Left ventricle myocardium inferior (tissue), 1 donor: ENCODE measurements around the gene QSOX1. TPM values are rescaled to one million over a fixed set of nuclear protein-coding genes. Genes with fewer than 3 reads are reported as not detected.

Source experiments
- DNase-seq: peaks from one replicate; pipeline ENCODE4 v3.0.0-alpha.2; 2020
- H3K27ac ChIP-seq: fragments of 200-600 bp; replicated peaks from 2 replicates; pipeline ENCODE4 v1.8.0; 2021
- H3K27me3 ChIP-seq: fragments of 200-600 bp; 2 replicates; pipeline ENCODE4 v1.8.0; 2021; ENCODE audit warnings: low read depth
- H3K36me3 ChIP-seq: fragments of 200-600 bp; 2 replicates; pipeline ENCODE4 v1.8.0; 2021
- H3K4me1 ChIP-seq: fragments of 200-600 bp; 2 replicates; pipeline ENCODE4 v1.8.0; 2021
- H3K4me3 ChIP-seq: fragments of 200-600 bp; 2 replicates; pipeline ENCODE4 v1.8.0; 2021; ENCODE audit warnings: mild to moderate bottlenecking, moderate library complexity
- H3K9me3 ChIP-seq: fragments of 200-600 bp; replicated peaks from 2 replicates; pipeline ENCODE4 v1.8.0; 2021
- intact Hi-C: fragments of 100-400 bp; cut with micrococcal nuclease; formaldehyde crosslinking; loops from one replicate; pipeline ENCODE4 v1.11.0; 2022
- total RNA-seq: library from RNA; stranded (reverse); fragmentation: NEBNext Ultra II Directional; extraction: Animal tissue kit (Norgen Biotek cat#: 25700); gene quantifications from one replicate; pipeline ENCODE4 v1.2.1, GENCODE V29; 2021
- TF ChIP-seq, protein P1 (sequence below): fragments of 200-600 bp; IDR thresholded peaks from 2 replicates; pipeline ENCODE4 v1.8.0; 2021; ENCODE audit warnings: antibody characterized with exemption, mild to moderate bottlenecking, borderline replicate concordance
- donor health status: DM: no; HTN: yes; CAD: no; lungs with severe emphysema.

Gene QSOX1
- total RNA-seq, 1 donor from 2014 or later = 102 TPM

DNA sequence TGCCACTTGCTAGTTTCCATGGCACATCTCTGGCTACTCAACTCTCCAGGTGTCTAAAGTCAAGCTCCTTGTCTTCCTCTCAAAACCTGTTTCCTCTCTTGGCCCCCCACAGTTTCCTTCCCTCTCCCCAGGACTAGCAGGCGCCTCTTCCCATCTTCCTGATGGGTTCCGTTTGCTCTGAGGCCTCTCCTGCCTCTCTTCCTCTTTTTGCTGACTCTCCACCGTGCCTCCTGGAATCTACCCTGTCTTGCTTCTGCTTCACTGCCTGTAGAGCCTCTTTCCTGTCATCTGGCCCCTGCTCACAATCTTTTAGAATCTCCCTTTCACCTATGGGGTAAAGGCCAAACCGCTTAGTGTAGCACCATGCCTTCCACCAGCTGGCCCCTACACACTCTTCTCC lies 53.6 kb downstream of the QSOX1 start:
- TF ChIP-seq, protein P1, sequence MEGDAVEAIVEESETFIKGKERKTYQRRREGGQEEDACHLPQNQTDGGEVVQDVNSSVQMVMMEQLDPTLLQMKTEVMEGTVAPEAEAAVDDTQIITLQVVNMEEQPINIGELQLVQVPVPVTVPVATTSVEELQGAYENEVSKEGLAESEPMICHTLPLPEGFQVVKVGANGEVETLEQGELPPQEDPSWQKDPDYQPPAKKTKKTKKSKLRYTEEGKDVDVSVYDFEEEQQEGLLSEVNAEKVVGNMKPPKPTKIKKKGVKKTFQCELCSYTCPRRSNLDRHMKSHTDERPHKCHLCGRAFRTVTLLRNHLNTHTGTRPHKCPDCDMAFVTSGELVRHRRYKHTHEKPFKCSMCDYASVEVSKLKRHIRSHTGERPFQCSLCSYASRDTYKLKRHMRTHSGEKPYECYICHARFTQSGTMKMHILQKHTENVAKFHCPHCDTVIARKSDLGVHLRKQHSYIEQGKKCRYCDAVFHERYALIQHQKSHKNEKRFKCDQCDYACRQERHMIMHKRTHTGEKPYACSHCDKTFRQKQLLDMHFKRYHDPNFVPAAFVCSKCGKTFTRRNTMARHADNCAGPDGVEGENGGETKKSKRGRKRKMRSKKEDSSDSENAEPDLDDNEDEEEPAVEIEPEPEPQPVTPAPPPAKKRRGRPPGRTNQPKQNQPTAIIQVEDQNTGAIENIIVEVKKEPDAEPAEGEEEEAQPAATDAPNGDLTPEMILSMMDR = no peak
- no peaks in the 10 kb centered on the region for H3K4me1 ChIP-seq
- H3K36me3 ChIP-seq = no peaks in the 10 kb centered on the region
- no peak overlapping the region for H3K27ac ChIP-seq
- intact Hi-C loops = no loop called here
- DNase-seq = no peak
- peaks cover 33% of the 10 kb centered on the region for H3K27me3 ChIP-seq
- no peak overlapping the region for H3K4me3 ChIP-seq
- H3K9me3 ChIP-seq = no peaks in the 10 kb centered on the region

DNA sequence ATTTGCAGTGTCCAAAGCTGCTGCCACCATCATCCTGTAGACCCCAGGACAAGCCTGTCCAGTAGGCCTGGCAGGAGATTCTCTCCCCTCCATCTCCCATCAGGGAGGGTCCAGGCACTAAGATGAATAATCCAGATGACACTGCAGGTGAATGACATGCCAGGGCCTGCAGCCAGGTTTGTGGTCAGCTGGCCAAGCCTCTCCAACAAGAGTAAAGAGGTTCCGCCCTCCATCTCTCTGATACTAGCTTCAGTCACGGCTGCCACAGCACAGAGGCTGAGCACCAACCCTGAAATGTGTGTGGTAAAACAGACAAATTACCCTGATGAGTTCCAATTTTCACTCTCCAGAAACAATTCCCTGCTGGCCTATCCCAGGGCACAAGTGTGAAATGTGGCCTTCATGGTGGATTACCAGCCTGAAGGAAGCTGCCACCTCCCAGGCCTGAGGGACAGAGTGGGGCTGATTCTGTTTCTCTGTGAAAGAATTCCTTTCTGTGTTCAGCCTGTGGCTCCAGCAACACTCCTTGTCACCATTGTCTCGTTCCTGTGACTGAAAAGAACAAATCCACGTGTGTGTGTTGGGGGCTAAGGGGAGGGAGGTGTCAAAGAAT lies 55.4 kb downstream of the QSOX1 start:
- intact Hi-C loops = no loop called here
- no peak for DNase-seq
- no peaks in the 10 kb centered on the region for H3K4me1 ChIP-seq

DNA sequence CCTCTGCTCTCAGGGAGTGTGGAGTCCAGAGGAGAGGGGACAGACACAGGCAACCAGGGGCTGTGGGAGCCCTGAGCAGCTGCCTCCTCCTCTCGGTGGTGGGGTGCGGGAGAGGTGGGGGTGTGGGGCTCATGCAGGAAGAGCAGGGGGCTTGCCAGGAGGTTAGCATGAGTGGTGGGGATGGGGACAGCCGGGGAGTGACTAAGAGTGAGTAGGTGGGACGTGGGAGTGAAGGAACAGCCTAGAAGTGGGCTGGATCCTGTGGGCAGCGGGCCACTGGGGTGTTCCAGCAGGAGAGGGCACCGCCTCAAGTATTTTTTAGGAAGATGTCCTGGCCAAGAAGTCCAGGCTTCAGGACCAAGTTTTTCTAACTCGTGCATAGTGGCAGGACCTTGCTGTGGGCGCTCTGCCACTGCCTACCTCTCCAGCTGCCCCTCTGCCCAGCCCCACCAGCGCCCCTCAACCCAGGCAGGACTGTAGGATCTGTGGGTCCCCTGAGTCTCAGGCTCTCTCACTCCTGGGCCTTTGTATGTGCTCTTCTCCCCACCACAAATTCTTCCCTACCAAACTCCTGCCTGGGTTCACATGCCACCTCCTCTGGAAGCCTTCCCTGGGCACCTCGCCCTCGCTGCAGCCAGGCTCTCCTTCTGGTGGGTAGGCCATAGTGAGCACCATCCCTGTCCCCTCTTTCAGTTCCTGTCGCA lies 56.6 kb downstream of the QSOX1 start:
- TF ChIP-seq, protein P1 = no peak

More for the DNA sequence above, 55.4 kb downstream of the QSOX1 start:
- Histone ChIP-seq H3K27me3 (peaks cover 33% of the 10 kb centered on the region), H3K27ac (no peak overlapping the region), H3K36me3 (no peaks in the 10 kb centered on the region), H3K9me3 (no peaks in the 10 kb centered on the region), H3K4me3 (no peak overlapping the region)
- TF ChIP-seq, protein P1 = no peak

GRCh38 chr1:180211860-180212229 lies 57.2 kb downstream of the QSOX1 start:
- no peak for DNase-seq
- intact Hi-C loops = no loop called here
- H3K9me3 ChIP-seq = no peaks in the 10 kb centered on the region
- H3K27me3 ChIP-seq = peaks cover 33% of the 10 kb centered on the region
- TF ChIP-seq, protein P1 = no peak
- H3K4me3 ChIP-seq = no peak overlapping the region
- no peaks in the 10 kb centered on the region for H3K4me1 ChIP-seq
- H3K36me3 ChIP-seq = no peaks in the 10 kb centered on the region
- H3K27ac ChIP-seq = no peak overlapping the region

More for the DNA sequence above, 56.6 kb downstream of the QSOX1 start:
- Histone ChIP-seq H3K4me3 (no peak overlapping the region), H3K27me3 (peaks cover 33% of the 10 kb centered on the region), H3K27ac (no peak overlapping the region), H3K4me1 (no peaks in the 10 kb centered on the region), H3K36me3 (no peaks in the 10 kb centered on the region), H3K9me3 (no peaks in the 10 kb centered on the region)
- DNase-seq = no peak
- intact Hi-C loops = no loop called here

DNA sequence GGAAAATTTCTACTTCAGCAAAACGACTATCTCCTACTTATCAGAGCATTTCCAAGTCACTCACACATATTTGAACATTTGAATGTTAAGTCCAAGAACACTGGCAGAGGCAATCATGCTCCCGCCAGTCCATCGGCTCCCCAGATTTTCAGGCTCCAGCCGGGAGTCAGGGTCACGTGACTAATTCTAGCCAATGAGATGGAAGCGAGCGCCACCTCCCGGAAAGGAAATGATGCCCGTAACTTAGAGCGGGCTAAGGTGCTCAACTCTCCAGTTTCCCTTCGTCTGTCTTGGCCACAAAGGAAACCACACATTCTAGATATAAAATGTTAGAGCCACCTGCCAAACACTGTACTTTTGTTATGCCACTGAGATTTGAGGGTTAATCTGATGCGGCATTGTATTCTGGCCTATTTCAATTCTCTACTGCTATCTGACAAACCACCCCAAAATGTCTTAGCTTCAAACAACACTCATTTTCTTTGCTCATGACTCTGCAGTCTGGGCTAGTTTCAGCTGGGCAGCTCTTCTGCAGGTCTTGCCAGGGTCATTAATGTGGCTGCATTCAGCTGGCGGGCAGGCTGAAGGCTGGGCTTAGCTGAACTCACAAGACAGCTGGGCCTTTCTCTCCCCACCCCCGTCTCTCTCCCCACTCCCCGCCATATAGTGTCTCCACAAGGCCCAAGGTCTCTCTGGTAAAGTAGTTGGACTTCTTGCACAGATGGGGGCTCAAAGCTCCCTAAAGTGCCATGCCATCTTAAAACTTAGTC lies 58.9 kb downstream of the QSOX1 start:
- no peaks in the 10 kb centered on the region for H3K36me3 ChIP-seq
- H3K9me3 ChIP-seq = no peaks in the 10 kb centered on the region
- H3K4me3 ChIP-seq = no peak overlapping the region
- intact Hi-C loops = no loop called here
- H3K4me1 ChIP-seq = no peaks in the 10 kb centered on the region
- DNase-seq = no peak
- H3K27ac ChIP-seq = no peak overlapping the region
- H3K27me3 ChIP-seq = peaks cover 33% of the 10 kb centered on the region
- TF ChIP-seq, protein P1 = no peak
